Activated CD4-positive, alpha-beta T cell treated with anti-CD3 and anti-CD28 coated beads, Interleukin-2, amount 10 ng/mL, durations not matched to agents 24 days and 14 days (primary cell): ENCODE results near the gene SEZ6L. TPM values are rescaled to one million over a fixed set of nuclear protein-coding genes. Genes with fewer than 3 reads are reported as not detected.

Experiments used
- DNase-seq: peaks from one replicate; pipeline ENCODE4 v3.0.0; 2022
- H3K27ac Mint-ChIP-seq: one replicate; pipeline ENCODE4 v1.8.0; 2022; ENCODE audit warnings: mild to moderate bottlenecking, mixed read lengths
- H3K27me3 Mint-ChIP-seq: one replicate; pipeline ENCODE4 v1.8.0; 2022; ENCODE audit warnings: mixed read lengths
- H3K36me3 Mint-ChIP-seq: one replicate; pipeline ENCODE4 v1.8.0; 2022; ENCODE audit warnings: low read depth, mild to moderate bottlenecking, mixed read lengths
- H3K4me1 Mint-ChIP-seq: one replicate; pipeline ENCODE4 v1.8.0; 2021; ENCODE audit warnings: mixed read lengths
- H3K4me3 Mint-ChIP-seq: one replicate; pipeline ENCODE4 v1.8.0; 2022; ENCODE audit warnings: mild to moderate bottlenecking, moderate library complexity, mixed read lengths
- H3K9me3 Mint-ChIP-seq: one replicate; pipeline ENCODE4 v1.8.0; 2021; ENCODE audit warnings: mixed read lengths
- intact Hi-C: fragments of 100-400 bp; cut with micrococcal nuclease; formaldehyde crosslinking; loops from one replicate; pipeline ENCODE4 v1.15.1; 2023
- total RNA-seq: library from RNA; stranded (reverse); gene quantifications from 2 replicates; pipeline ENCODE4 v1.2.3, GENCODE V29; 2022

SEZ6L gene
- not detected in 2 replicates for total RNA-seq

- no peak within 1 kb of the TSS for H3K27ac Mint-ChIP-seq
- intact Hi-C loops: no loop called here
These were observed at the start of gene SEZ6L for GRCh38 chr22:26169315-26170111. Gene SEZ6L, plus strand, starts transcription at chr22:26169462. Its CDS starts 208 bp downstream, at chr22:26169670.

GRCh38 chr22:26122920-26123468 is 46.3 kb upstream of the SEZ6L start:
- Mint-ChIP-seq H3K36me3 (no peaks in the 10 kb centered on the region), H3K4me1 (no peaks in the 10 kb centered on the region), H3K9me3 (no peaks in the 10 kb centered on the region), H3K27ac (no peak overlapping the region), H3K27me3 (peaks cover 2% of the 10 kb centered on the region), H3K4me3 (peak overlapping the region; percentile 12)
- no peak for DNase-seq
- intact Hi-C loops: no loop called here

More at GRCh38 chr22:26169315-26170111, at the start of gene SEZ6L:
- Mint-ChIP-seq H3K9me3 (no peaks in the 10 kb centered on the region), H3K27me3 (peaks cover 58% of the 10 kb centered on the region), H3K4me3 (no peak within 1 kb of the TSS), H3K4me1 (no peaks in the 10 kb centered on the region), H3K36me3 (no peaks in the 10 kb centered on the region)
- DNase-seq: no peak

DNA sequence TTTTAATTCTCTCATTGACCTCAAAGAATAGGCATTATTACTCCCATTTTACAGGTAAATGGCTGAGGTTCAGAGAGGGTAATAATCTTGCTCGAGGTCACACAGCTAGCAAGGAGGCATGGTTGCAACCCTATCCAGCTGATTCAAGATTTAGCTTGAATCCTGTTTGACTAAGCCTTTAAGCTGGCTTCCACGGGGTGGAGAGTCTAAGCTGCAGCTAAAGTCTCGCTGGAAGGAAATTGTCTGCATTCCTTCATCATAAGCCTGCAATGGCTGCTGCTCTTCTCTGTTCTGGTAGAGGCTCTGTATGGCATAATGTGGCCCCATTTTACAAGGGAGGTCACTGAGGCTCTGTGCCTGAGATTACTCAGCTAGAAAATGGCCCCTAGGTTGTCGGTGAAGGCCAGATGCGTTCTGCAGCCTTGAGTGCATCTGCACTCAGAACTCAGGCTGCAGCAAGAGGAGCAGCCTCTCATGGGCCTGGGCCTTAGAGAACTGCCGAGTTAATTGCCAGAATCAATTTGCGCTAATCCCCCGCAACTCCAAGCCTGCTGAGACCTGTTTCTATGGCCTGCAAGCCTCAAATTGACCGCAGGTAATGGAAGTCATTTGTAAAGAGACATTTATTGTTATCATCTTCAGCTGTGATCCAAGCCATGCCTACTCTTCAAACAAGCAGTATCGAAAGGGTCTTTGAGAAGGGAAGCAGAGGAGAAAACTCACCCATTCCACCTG is 44.1 kb upstream of the SEZ6L start:
- intact Hi-C loops: no loop called here
- Mint-ChIP-seq H3K36me3 (no peaks in the 10 kb centered on the region), H3K4me3 (no peak overlapping the region), H3K9me3 (no peaks in the 10 kb centered on the region), H3K27ac (no peak overlapping the region), H3K27me3 (peaks cover 2% of the 10 kb centered on the region), H3K4me1 (no peaks in the 10 kb centered on the region)
- no peak for DNase-seq

- Mint-ChIP-seq H3K4me3 (no peak overlapping the region), H3K36me3 (no peaks in the 10 kb centered on the region), H3K9me3 (no peaks in the 10 kb centered on the region), H3K27me3 (peaks cover 2% of the 10 kb centered on the region), H3K27ac (no peak overlapping the region), H3K4me1 (no peaks in the 10 kb centered on the region)
- intact Hi-C loops: no loop called here
- no peak for DNase-seq
These were observed 42.1 kb upstream of the SEZ6L start for GRCh38 chr22:26127126-26127525.

GRCh38 chr22:26127556-26127955 is 41.7 kb upstream of the SEZ6L start:
- intact Hi-C loops: no loop called here
- H3K36me3 Mint-ChIP-seq: no peaks in the 10 kb centered on the region
- H3K4me3 Mint-ChIP-seq: no peak overlapping the region
- H3K27ac Mint-ChIP-seq: no peak overlapping the region
- no peaks in the 10 kb centered on the region for H3K9me3 Mint-ChIP-seq
- no peak for DNase-seq
- H3K4me1 Mint-ChIP-seq: no peaks in the 10 kb centered on the region
- peaks cover 2% of the 10 kb centered on the region for H3K27me3 Mint-ChIP-seq

DNA sequence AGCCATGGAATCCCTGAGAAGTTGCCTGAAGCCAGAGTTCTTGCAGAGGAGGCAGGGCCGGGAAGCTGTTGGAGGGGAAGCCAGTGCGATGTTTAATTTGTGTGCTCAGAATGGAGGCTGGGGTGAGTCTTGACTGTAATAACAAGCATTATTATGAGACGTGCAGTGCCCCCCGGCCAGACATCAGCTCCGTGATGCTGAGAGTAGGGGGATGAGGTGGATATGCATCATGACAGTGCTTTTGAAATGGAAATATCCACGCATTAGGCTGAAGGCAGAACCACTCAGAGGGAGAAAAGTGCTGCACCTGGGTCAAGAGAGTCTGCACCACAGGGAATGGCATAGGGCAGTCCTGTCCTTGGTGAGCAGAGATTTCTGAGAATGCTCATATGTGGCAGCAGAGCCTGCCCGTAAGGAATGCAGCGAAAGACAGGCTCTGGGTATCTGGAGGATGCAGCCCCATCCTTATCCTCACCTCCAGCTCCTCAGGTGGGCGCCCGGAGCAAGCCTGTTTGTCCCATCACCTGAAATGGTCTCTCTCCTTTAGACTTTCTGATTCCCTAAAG is 37.6 kb upstream of the SEZ6L start:
- no peak for DNase-seq
- H3K27me3 Mint-ChIP-seq: peaks cover 2% of the 10 kb centered on the region
- H3K9me3 Mint-ChIP-seq: no peaks in the 10 kb centered on the region
- intact Hi-C loops: no loop called here
- H3K4me1 Mint-ChIP-seq: no peaks in the 10 kb centered on the region
- H3K27ac Mint-ChIP-seq: no peak overlapping the region
- no peaks in the 10 kb centered on the region for H3K36me3 Mint-ChIP-seq
- no peak overlapping the region for H3K4me3 Mint-ChIP-seq

GRCh38 chr22:26134654-26135330 is 34.5 kb upstream of the SEZ6L start:
- no peak overlapping the region for H3K27ac Mint-ChIP-seq
- H3K27me3 Mint-ChIP-seq: peaks cover 4% of the 10 kb centered on the region
- H3K4me3 Mint-ChIP-seq: no peak overlapping the region
- intact Hi-C loops: no loop called here
- no peaks in the 10 kb centered on the region for H3K4me1 Mint-ChIP-seq
- DNase-seq: no peak
- no peaks in the 10 kb centered on the region for H3K36me3 Mint-ChIP-seq
- H3K9me3 Mint-ChIP-seq: no peaks in the 10 kb centered on the region

GRCh38 chr22:26135806-26136205 is 33.5 kb upstream of the SEZ6L start:
- Mint-ChIP-seq H3K36me3 (no peaks in the 10 kb centered on the region), H3K4me3 (no peak overlapping the region), H3K27me3 (peaks cover 6% of the 10 kb centered on the region), H3K4me1 (no peaks in the 10 kb centered on the region), H3K27ac (no peak overlapping the region), H3K9me3 (no peaks in the 10 kb centered on the region)
- no peak for DNase-seq
- intact Hi-C loops: no loop called here

GRCh38 chr22:26139310-26139709 is 30.0 kb upstream of the SEZ6L start:
- DNase-seq: no peak
- no peaks in the 10 kb centered on the region for H3K36me3 Mint-ChIP-seq
- H3K27me3 Mint-ChIP-seq: peaks cover 6% of the 10 kb centered on the region
- H3K27ac Mint-ChIP-seq: no peak overlapping the region
- H3K9me3 Mint-ChIP-seq: no peaks in the 10 kb centered on the region
- H3K4me3 Mint-ChIP-seq: no peak overlapping the region
- intact Hi-C loops: no loop called here
- no peaks in the 10 kb centered on the region for H3K4me1 Mint-ChIP-seq

DNA sequence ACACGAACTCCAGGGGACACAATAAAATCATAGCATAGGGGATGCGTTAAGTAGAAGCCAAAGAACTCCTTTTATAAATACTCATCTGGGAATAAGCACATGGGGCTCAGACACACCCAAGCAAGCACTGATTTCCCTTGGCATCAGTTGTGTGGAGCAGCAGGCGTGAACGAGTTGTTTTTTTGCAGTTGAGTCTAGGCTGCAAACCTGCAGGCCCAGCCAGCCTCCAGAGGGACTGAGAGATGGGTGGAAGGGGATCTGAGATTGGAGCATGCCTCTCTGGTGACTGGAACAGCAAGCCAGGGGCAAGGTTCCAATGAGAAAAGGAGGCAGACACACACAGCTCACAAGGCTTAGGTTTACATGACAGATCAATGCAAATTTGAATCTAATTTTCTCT is 27.4 kb upstream of the SEZ6L start:
- H3K4me3 Mint-ChIP-seq: no peak overlapping the region
- peaks cover 7% of the 10 kb centered on the region for H3K27me3 Mint-ChIP-seq
- H3K27ac Mint-ChIP-seq: no peak overlapping the region
- no peaks in the 10 kb centered on the region for H3K36me3 Mint-ChIP-seq
- intact Hi-C loops: no loop called here
- H3K4me1 Mint-ChIP-seq: no peaks in the 10 kb centered on the region
- DNase-seq: no peak
- no peaks in the 10 kb centered on the region for H3K9me3 Mint-ChIP-seq

GRCh38 chr22:26143806-26144325 is 25.4 kb upstream of the SEZ6L start:
- no peak for DNase-seq
- no peaks in the 10 kb centered on the region for H3K4me1 Mint-ChIP-seq
- H3K27me3 Mint-ChIP-seq: peaks cover 14% of the 10 kb centered on the region
- H3K4me3 Mint-ChIP-seq: no peak overlapping the region
- H3K9me3 Mint-ChIP-seq: no peaks in the 10 kb centered on the region
- H3K36me3 Mint-ChIP-seq: no peaks in the 10 kb centered on the region
- H3K27ac Mint-ChIP-seq: no peak overlapping the region
- intact Hi-C loops: no loop called here

DNA sequence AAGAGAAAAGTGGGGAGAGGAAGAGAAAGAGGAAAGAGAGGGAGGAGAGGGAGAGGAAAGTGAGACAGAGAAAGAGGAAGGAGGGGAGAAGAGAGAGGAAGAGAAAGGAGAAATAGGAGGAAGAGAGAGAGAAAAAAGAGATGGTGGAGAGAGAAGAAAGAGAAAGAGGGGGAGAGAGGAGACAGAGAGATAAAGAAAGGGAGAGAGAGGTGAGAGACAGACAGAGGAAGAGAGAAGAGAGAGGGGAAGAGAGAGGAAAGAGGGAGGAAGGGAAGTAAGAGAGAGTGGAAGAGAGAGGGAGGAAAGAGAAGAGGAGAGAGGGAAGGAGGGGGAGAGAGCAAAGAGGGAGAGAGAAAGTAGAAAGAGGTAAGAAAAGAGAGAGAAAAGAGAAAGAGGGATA is 9.4 kb upstream of the SEZ6L start:
- Mint-ChIP-seq H3K36me3 (no peaks in the 10 kb centered on the region), H3K27ac (no peak overlapping the region), H3K4me3 (no peak overlapping the region), H3K9me3 (no peaks in the 10 kb centered on the region), H3K4me1 (no peaks in the 10 kb centered on the region), H3K27me3 (peaks cover 6% of the 10 kb centered on the region)
- no peak for DNase-seq
- intact Hi-C loops: no loop called here

DNA sequence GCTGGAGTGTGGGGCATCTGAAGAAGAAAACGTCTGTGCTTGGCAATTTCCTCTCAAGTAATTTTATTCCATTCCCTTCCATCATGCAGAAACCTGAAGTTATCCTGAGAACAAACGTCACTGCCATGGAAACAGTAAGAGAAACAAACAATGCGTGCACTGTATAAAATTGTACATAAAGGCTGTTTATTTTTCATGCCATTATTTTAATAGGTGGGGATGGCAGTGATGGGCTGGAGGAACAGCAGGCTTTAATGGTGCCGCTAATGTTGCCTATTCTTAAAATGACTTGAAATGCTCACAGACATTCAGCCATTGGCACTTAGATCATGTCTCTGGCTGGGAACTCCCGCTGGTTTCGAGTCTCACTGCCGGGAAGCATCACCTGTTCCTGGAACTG is 7.5 kb upstream of the SEZ6L start:
- Mint-ChIP-seq H3K4me3 (no peak overlapping the region), H3K36me3 (no peaks in the 10 kb centered on the region), H3K27me3 (peaks cover 14% of the 10 kb centered on the region), H3K4me1 (no peaks in the 10 kb centered on the region), H3K27ac (no peak overlapping the region), H3K9me3 (no peaks in the 10 kb centered on the region)
- intact Hi-C loops: no loop called here
- DNase-seq: no peak
